Peyer's patch (tissue), 4 donors: Measurements from ENCODE around the gene PAPSS2. TPM values are rescaled to one million over a fixed set of nuclear protein-coding genes. Genes with fewer than 3 reads are reported as not detected.

Experiments used
- DNase-seq, 3 donors: peaks; one replicate each; pipeline ENCODE4 v3.0.0-alpha.2; 2017 to 2019
- H3K27ac ChIP-seq, 4 donors: fragments of 200-600 bp; sonication (generic); one replicate each; pipeline ENCODE4 v1.5.1; 2016 to 2019
- H3K27me3 ChIP-seq, 2 donors: fragments of 200-600 bp; sonication (generic); one replicate each; pipeline ENCODE4 v1.5.1; 2019
- H3K36me3 ChIP-seq, 3 donors: fragments of 200-600 bp; sonication (generic); one replicate each; pipeline ENCODE4 v1.5.1; 2016 to 2019
- H3K4me1 ChIP-seq, 4 donors: fragments of 200-600 bp; sonication (generic); one replicate each; pipeline ENCODE4 v1.5.1; 2016 to 2019
- H3K4me3 ChIP-seq, 4 donors: fragments of 200-600 bp; sonication (generic); 1 replicate in 3 of 4; 2 replicates in 1 of 4; pipeline ENCODE4 v1.5.1; 2016 to 2019; ENCODE audit warnings: mild to moderate bottlenecking in 1 of 4
- H3K9me3 ChIP-seq, 4 donors: fragments of 200-600 bp; sonication (generic); one replicate each; pipeline ENCODE4 v1.5.1; 2016 to 2019; ENCODE audit warnings: mild to moderate bottlenecking in 1 of 4
- POLR2A ChIP-seq, 2 donors: fragments of 450-650 bp; IDR thresholded peaks; one replicate each; pipeline ENCODE4 v1.5.1; 2017; ENCODE audit warnings: antibody characterized with exemption in 2 of 2, mild to moderate bottlenecking in 2 of 2, moderate library complexity in 2 of 2
- total RNA-seq, 4 donors: library from RNA; depleted of rRNA; stranded (reverse); fragments of >200 nt; gene quantifications; one replicate each; pipeline ENCODE4 v1.1.0, GENCODE V29; 2016
- TF ChIP-seq, protein P1 (sequence below), 6 experiments: fragments of 450-650 bp in 4 of 6; fragments of 200-600 bp in 2 of 6; sonication (generic) in 1 of 6; IDR thresholded peaks; one replicate each; pipeline ENCODE4 v1.5.1; 2017 to 2019; ENCODE audit warnings: antibody characterized with exemption in 6 of 6, mild to moderate bottlenecking in 3 of 6, moderate library complexity in 1 of 6

PAPSS2 gene
- total RNA-seq, 4 donors from 2014 or later: 28.1 to 166 (median 146) TPM

DNA sequence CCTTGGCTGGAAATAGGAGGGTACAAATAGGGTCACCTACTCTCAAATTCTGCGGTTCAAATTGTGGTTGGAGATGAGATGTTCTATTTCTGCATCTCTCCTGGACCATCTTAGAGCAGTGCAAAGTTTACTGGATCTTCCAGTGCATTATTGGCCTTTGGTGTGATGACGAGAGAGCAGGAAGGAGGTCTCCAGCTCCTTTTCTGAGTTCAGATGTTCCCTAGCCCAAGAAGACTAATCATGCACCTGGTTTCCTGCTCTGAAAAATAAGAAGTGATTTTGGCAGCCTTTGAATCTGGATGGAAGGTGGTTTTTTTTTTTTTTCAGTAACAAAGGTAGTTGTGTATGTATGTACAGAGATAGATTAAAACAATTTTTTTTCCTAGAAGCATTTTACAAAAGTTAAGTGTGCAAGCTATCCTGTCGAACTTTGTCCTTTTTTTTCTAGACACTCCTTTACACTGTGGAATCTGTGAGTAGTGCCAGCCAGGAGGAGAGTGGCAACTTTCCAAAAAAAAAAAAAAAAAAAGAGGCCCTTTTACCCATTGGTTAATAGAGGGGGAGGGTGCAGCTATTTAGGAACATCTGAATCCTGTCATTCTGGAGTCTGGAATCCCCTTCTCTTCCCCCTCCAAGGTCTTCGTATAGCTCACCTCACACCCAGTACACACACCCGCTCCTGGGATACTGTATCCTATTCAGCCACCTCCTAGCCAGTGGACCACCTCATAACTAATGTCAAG is 26.3 kb downstream of the PAPSS2 start:
- DNase-seq: no peak
- Histone ChIP-seq H3K27ac (peak overlapping the region in 2 of 4 donors; percentile 9 to 52), H3K27me3 (no peaks in the 10 kb centered on the region), H3K9me3 (no peaks in the 10 kb centered on the region), H3K4me1 (peaks cover 0 to 12% (median 2%) of the 10 kb centered on the region in 4 donors), H3K36me3 (no peaks in the 10 kb centered on the region), H3K4me3 (no peak overlapping the region)
- no peak for TF ChIP-seq POLR2A (IDR thresholded peaks at IDR 0.05)
- TF ChIP-seq, protein P1, sequence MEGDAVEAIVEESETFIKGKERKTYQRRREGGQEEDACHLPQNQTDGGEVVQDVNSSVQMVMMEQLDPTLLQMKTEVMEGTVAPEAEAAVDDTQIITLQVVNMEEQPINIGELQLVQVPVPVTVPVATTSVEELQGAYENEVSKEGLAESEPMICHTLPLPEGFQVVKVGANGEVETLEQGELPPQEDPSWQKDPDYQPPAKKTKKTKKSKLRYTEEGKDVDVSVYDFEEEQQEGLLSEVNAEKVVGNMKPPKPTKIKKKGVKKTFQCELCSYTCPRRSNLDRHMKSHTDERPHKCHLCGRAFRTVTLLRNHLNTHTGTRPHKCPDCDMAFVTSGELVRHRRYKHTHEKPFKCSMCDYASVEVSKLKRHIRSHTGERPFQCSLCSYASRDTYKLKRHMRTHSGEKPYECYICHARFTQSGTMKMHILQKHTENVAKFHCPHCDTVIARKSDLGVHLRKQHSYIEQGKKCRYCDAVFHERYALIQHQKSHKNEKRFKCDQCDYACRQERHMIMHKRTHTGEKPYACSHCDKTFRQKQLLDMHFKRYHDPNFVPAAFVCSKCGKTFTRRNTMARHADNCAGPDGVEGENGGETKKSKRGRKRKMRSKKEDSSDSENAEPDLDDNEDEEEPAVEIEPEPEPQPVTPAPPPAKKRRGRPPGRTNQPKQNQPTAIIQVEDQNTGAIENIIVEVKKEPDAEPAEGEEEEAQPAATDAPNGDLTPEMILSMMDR (IDR thresholded peaks at IDR 0.05): no peak

DNA sequence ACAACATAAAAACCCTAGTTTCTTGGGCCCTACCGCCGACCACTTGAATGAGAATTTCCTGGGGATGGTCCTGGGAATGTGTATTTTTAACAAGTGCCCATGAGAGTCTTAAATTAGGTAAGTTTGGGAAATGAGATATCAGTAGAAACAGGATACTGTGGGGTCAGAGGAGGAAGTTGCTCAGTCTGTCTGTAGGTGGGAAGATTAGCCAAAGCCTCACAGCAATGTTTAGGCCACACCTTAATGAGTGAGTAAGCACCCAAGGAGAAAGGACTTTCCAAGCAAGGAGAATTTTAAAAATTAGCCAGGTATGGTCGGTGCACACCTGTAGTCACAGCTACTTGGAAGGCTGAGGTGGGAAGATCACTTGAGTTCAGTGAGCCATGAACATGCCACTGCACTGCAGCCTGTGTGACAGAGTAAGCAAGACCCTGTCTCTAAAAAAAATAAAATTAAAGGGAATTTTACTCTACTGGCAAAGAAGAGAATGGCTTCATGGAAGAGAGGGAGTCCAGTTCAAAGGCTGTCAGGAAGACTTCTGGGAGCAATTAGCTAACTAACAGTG is 31.9 kb downstream of the PAPSS2 start:
- DNase-seq: no peak
- Histone ChIP-seq H3K4me3 (no peak overlapping the region), H3K36me3 (no peaks in the 10 kb centered on the region), H3K9me3 (no peaks in the 10 kb centered on the region), H3K27ac (no peak overlapping the region), H3K4me1 (peaks cover 0 to 22% (median 0%) of the 10 kb centered on the region in 4 donors), H3K27me3 (no peaks in the 10 kb centered on the region)
- no peak for TF ChIP-seq POLR2A (IDR thresholded peaks at IDR 0.05)
- TF ChIP-seq, protein P1 (IDR thresholded peaks at IDR 0.05): no peak

DNA sequence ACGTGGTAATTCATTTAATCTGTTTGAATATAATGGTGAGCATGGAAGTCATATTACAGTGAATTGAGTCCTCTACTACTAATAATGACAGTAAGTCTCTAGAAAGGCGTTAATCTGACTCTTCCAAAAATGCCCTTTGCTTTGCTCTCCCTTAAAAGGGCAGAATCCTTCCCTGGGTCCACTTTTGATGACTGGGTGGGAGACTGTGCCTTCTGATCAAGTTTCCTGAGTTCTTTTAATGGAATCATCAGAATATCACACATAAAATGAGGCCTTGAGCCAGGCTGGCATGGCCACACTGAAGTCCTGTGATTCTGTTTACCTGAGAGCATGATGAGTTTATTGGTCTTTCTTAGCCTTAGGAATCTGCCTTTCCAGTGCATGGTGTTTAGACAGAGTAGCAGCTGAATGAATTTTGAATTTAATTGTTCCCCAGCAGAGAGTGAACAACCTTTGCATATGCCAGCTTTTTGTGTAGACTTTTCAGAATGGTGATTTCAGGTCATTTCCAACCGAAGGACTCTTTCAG is 33.3 kb downstream of the PAPSS2 start:
- Histone ChIP-seq H3K4me3 (no peak overlapping the region), H3K27me3 (no peaks in the 10 kb centered on the region), H3K36me3 (no peaks in the 10 kb centered on the region), H3K9me3 (no peaks in the 10 kb centered on the region), H3K4me1 (peaks cover 0 to 29% (median 0%) of the 10 kb centered on the region in 4 donors), H3K27ac (peak overlapping the region in 1 of 4 donors; percentile 78)
- no peak for DNase-seq
- TF ChIP-seq, protein P1 (IDR thresholded peaks at IDR 0.05): no peak
- TF ChIP-seq POLR2A (IDR thresholded peaks at IDR 0.05): no peak

DNA sequence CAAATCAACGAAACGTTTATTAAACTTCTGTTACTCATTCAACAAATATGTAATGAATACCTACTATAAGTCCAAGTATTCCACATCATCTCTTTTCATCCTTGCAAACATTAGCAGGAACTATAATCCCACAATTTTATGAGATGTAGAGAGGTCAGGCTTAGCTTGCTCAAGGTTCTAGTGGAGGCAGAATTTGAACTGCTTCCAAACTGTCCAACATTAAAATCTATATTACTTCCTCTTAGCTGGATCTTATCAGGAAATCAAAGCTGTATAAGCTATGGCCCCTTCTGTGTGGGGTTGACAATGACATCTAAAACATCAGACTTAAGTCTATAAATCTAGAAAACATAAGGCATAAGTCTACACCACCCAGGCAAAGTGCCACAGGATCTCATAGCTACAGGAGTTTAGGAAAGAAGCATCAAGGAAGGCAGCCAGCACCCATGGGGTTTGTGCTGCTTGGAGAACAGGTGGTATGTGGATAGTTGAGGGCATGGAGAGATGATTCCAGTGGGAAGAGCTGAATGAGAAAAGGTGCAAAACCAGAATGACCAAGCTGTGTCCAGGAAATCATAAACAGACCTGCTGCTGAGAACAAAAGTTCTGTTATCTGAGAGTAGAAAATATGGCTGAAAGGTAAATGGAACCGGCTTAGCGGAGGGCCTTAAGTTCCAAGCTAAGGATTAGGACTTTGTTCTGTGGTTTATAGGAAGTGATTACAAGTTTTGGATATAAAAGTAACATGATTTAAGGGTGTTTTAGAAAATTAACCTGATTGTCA is 34.5 kb downstream of the PAPSS2 start:
- no peak for DNase-seq
- Histone ChIP-seq H3K4me1 (peaks cover 0 to 29% (median 0%) of the 10 kb centered on the region in 4 donors), H3K36me3 (no peaks in the 10 kb centered on the region), H3K27ac (peak overlapping the region in 3 of 4 donors; percentile 57 to 78 (median 70)), H3K27me3 (no peaks in the 10 kb centered on the region), H3K4me3 (no peak overlapping the region), H3K9me3 (no peaks in the 10 kb centered on the region)
- TF ChIP-seq, protein P1 (IDR thresholded peaks at IDR 0.05): no peak
- no peak for TF ChIP-seq POLR2A (IDR thresholded peaks at IDR 0.05)

DNA sequence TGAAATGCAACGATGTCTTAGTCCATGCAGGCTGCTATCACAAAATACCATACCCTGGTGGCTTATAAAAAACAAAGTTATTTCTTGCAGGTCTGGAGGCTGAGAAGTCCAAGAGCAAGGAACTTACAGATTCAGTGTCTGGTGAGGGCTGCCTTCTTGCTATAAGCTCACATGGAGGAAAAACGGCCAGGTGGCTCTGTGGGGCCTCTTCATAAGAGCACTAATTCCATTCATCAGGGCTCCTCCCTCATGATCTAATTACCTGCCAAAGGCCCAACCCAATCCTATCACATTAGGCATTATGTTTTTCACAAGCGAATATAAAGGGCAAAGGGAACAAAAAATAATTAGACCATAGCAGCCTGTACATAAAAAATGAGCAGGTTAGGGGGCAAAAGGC is 35.4 kb downstream of the PAPSS2 start:
- H3K4me3 ChIP-seq: no peak overlapping the region
- peak overlapping the region in 3 of 4 donors; percentile 57 to 78 (median 70) for H3K27ac ChIP-seq
- no peak for TF ChIP-seq POLR2A (IDR thresholded peaks at IDR 0.05)
- TF ChIP-seq, protein P1 (IDR thresholded peaks at IDR 0.05): no peak
- H3K27me3 ChIP-seq: no peaks in the 10 kb centered on the region
- H3K36me3 ChIP-seq: no peaks in the 10 kb centered on the region
- H3K9me3 ChIP-seq: no peaks in the 10 kb centered on the region
- peaks cover 0 to 29% (median 0%) of the 10 kb centered on the region in 4 donors for H3K4me1 ChIP-seq
- peak in 1 of 3 donors; percentile 51 for DNase-seq
